Stimulated activated CD4-positive, alpha-beta T cell treated with anti-CD3 and anti-CD28 coated beads, TNF-alpha, amount 100 ng/mL, for 24 hours (primary cell): Measurements from ENCODE around the gene FBXW11.
"Not testable (repeated sequence)": the region's sequence is repeated elsewhere in the genome, so short reads cannot be mapped to it uniquely, and the experiment has no call there.

Experiments used
- DNase-seq, 3 experiments: peaks; one replicate each; pipeline ENCODE4 v3.0.0-alpha.2; 2020; ENCODE audit warnings: low read depth in 3 of 3

Gene FBXW11

GRCh38 chr5:171954721-171955120, 51.7 kb downstream of the FBXW11 start:
- no peak for DNase-seq

- no peak for DNase-seq
Measured at GRCh38 chr5:171953860-171954701, 52.4 kb downstream of the FBXW11 start.

GRCh38 chr5:171952021-171952420, 54.4 kb downstream of the FBXW11 start:
- no peak for DNase-seq

- DNase-seq, result no peak
Measured at GRCh38 chr5:171951218-171951617, 55.2 kb downstream of the FBXW11 start.

GRCh38 chr5:171946000-171946781, 60.2 kb downstream of the FBXW11 start:
- no peak for DNase-seq

- DNase-seq, result no peak
Measured at GRCh38 chr5:171945476-171945875, 61.0 kb downstream of the FBXW11 start.

- no peak for DNase-seq
Measured at GRCh38 chr5:171945066-171945465, 61.4 kb downstream of the FBXW11 start.

- DNase-seq, result not testable (repeated sequence)
Measured at GRCh38 chr5:171942112-171942516, 64.3 kb downstream of the FBXW11 start.

- DNase-seq, result not testable (repeated sequence)
Measured at GRCh38 chr5:171941675-171942074, 64.8 kb downstream of the FBXW11 start.

- DNase-seq, result not testable (repeated sequence)
Measured at GRCh38 chr5:171941275-171941674, 65.2 kb downstream of the FBXW11 start.

- DNase-seq, result no peak
Measured at GRCh38 chr5:171939951-171940350, 66.5 kb downstream of the FBXW11 start.

GRCh38 chr5:171938358-171938757, 68.1 kb downstream of the FBXW11 start:
- no peak for DNase-seq

GRCh38 chr5:171937351-171937750, 69.1 kb downstream of the FBXW11 start:
- DNase-seq, result no peak

- DNase-seq, result no peak
Measured at GRCh38 chr5:171934586-171934985, 71.9 kb downstream of the FBXW11 start.

- no peak for DNase-seq
Measured at GRCh38 chr5:171931163-171931562, 75.3 kb downstream of the FBXW11 start.

GRCh38 chr5:171927345-171927941, 79.0 kb downstream of the FBXW11 start:
- no peak for DNase-seq

GRCh38 chr5:171926311-171926710, 80.1 kb downstream of the FBXW11 start:
- DNase-seq, result no peak

- DNase-seq, result no peak
Measured at GRCh38 chr5:171924493-171925122, 81.8 kb downstream of the FBXW11 start.

- DNase-seq, result no peak
Measured at GRCh38 chr5:171920765-171921391, 85.6 kb downstream of the FBXW11 start.

- not testable (repeated sequence) for DNase-seq
Measured at GRCh38 chr5:171915700-171916099, 90.7 kb downstream of the FBXW11 start.

- DNase-seq, result no peak
Measured at GRCh38 chr5:171914726-171915338, 91.6 kb downstream of the FBXW11 start.
